Neutrophil (primary cell): ENCODE measurements around the gene UBE2L6.

Source experiments
- H3K27ac ChIP-seq: fragments of 200-600 bp; sonication (generic); 2 replicates; pipeline ENCODE4 v1.5.1; 2016; ENCODE audit warnings: mild to moderate bottlenecking, moderate library complexity
- H3K27me3 ChIP-seq: fragments of 200-600 bp; sonication (generic); 2 replicates; pipeline ENCODE4 v1.6.0; 2016; ENCODE audit warnings: mild to moderate bottlenecking
- H3K36me3 ChIP-seq: fragments of 200-600 bp; sonication (generic); 2 replicates; pipeline ENCODE4 v1.5.1; 2017
- H3K4me1 ChIP-seq, 2 experiments: fragments of 200-600 bp in 1 of 2; sonication (generic) in 1 of 2; 1 replicate in 1 of 2; 2 replicates in 1 of 2; pipeline versions ENCODE4 v1.5.1 to v1.6.1; 2013 to 2016; ENCODE audit warnings: low read depth in 1 of 2, low read length in 1 of 2, mild to moderate bottlenecking in 1 of 2, moderate library complexity in 1 of 2; ENCODE audit not compliant: control insufficient read depth in 1 of 2, insufficient read depth in 1 of 2
- H3K4me3 ChIP-seq, 2 experiments: fragments of 200-600 bp in 1 of 2; sonication (generic) in 1 of 2; 1 replicate in 1 of 2; 2 replicates in 1 of 2; pipeline ENCODE4 v1.5.1; 2013 to 2016; ENCODE audit warnings: low read depth in 1 of 2, low read length in 1 of 2, mild to moderate bottlenecking in 1 of 2, moderate library complexity in 1 of 2
- H3K9me3 ChIP-seq: fragments of 200-600 bp; sonication (generic); 2 replicates; pipeline ENCODE4 v1.5.1; 2016
- TF ChIP-seq, protein P1 (sequence below): fragments of 200-600 bp; sonication (generic); IDR thresholded peaks from 2 replicates; pipeline ENCODE4 v1.5.1; 2016; ENCODE audit warnings: antibody characterized with exemption

The UBE2L6 gene

DNA sequence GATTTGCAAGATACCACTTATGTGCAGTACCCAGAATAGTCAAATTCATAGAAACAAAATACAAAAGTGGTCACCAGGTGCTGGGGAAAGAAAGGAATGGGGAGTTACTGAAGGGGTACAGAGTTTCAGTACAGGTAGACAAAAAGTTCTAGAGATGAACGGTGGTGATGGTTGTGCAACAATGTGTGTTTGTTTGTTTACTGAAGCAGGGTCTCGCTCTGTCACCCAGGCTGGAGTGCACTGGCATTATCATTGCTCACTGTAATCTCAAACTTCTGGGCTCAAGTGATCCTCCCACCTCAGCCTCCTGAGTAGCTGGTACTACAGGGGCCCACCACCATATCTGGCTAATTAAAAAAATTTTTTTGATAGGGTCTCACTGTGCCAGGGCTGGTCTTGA is 12.1 kb downstream of the UBE2L6 start:
- Histone ChIP-seq H3K27me3 (no peaks in the 10 kb centered on the region), H3K9me3 (no peaks in the 10 kb centered on the region), H3K36me3 (peaks cover 98% of the 10 kb centered on the region), H3K27ac (no peak overlapping the region), H3K4me3 (no peak overlapping the region), H3K4me1 (no peaks in the 10 kb centered on the region)
- TF ChIP-seq, protein P1, sequence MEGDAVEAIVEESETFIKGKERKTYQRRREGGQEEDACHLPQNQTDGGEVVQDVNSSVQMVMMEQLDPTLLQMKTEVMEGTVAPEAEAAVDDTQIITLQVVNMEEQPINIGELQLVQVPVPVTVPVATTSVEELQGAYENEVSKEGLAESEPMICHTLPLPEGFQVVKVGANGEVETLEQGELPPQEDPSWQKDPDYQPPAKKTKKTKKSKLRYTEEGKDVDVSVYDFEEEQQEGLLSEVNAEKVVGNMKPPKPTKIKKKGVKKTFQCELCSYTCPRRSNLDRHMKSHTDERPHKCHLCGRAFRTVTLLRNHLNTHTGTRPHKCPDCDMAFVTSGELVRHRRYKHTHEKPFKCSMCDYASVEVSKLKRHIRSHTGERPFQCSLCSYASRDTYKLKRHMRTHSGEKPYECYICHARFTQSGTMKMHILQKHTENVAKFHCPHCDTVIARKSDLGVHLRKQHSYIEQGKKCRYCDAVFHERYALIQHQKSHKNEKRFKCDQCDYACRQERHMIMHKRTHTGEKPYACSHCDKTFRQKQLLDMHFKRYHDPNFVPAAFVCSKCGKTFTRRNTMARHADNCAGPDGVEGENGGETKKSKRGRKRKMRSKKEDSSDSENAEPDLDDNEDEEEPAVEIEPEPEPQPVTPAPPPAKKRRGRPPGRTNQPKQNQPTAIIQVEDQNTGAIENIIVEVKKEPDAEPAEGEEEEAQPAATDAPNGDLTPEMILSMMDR = no peak

DNA sequence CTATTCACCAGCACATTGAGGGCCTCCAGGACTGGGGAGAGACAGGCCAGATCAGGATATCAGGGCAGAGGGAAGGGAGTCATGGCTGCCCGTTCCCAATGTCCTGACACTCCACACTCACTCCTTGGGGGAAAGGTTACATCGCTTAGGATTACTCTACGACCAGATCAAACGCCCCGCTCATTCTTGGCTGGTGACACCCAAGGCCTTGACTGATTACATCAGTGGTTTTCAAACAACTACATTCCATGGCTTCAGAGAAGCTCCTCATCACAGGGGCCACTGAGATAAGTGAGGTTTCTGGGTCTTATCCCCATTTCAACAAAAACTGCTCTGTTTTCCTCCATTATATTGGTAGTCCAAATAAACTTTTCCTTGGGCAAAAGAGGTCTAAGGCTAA is 15.0 kb downstream of the UBE2L6 start:
- Histone ChIP-seq H3K9me3 (no peaks in the 10 kb centered on the region), H3K27ac (no peak overlapping the region), H3K4me3 (no peak overlapping the region), H3K27me3 (no peaks in the 10 kb centered on the region), H3K36me3 (peaks cover 97% of the 10 kb centered on the region), H3K4me1 (no peaks in the 10 kb centered on the region)
- TF ChIP-seq, protein P1 = no peak

DNA sequence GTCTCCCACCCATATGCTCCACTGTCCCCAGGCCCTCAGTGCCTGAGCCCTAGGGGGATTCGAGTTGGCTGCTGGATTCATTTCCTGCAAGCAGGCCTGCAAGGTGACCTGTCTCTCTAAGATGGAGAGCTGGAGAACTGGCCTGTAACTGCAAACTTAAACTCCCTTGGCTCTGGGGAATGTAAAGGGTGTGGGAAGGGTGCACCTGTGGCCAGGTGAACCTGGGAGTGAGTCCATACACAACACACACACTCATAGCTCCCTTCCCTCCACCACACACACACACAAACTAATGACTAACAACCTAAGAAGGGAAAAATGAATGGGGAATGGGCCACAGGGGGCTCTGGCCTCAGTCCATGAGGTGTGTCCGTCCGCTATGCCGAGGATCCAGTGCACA is 15.5 kb downstream of the UBE2L6 start:
- Histone ChIP-seq H3K36me3 (peaks cover 97% of the 10 kb centered on the region), H3K4me3 (no peak overlapping the region), H3K9me3 (no peaks in the 10 kb centered on the region), H3K4me1 (no peaks in the 10 kb centered on the region), H3K27me3 (no peaks in the 10 kb centered on the region), H3K27ac (no peak overlapping the region)
- TF ChIP-seq, protein P1 = no peak

DNA sequence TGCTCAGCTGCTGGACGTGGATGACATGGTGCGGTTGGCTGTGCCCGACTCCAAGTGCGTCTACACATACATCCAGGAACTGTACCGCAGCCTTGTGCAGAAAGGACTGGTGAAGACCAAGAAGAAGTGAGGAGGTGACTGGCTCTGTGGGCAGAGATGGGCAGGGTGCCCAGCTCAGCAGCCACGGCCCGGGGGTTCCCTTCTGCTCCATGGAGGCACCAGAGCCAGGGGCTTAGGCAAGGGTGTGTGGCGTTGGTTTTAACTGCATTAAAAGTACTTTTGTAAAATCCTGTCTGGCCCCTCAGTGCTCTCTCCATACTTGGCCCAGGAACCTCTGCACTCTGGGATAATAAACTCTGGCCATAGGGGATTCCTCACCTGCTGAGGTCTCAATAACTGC is 17.5 kb downstream of the UBE2L6 start:
- H3K4me1 ChIP-seq = no peaks in the 10 kb centered on the region
- H3K27me3 ChIP-seq = no peaks in the 10 kb centered on the region
- H3K27ac ChIP-seq = no peak overlapping the region
- peaks cover 89% of the 10 kb centered on the region for H3K36me3 ChIP-seq
- H3K4me3 ChIP-seq = no peak overlapping the region
- no peaks in the 10 kb centered on the region for H3K9me3 ChIP-seq
- TF ChIP-seq, protein P1 = no peak

DNA sequence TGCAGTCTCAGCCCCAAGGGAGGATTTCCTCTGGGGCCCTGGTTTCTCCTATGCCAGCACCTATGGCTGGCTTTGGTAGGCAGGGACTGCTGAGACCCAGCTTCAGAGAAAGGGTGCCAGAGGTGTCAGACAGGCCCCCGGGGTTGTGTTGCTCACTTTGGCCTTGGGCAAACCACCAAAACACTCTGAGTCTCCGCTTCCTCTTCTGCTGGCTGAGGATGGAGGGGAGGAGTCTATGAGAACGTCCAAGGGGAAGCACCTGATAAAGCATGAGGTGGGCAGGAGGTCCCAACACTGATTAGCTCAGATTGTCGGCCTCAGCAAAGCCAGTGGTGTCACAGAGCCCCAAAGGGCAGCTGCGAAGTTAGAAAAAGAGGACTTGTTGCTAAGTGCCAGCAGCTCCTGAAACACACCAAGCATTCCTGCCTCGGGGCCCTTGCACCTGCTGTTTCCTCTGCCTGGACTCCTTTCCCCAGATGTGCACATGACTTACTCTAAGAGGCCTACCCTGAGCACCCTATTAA is 19.6 kb downstream of the UBE2L6 start:
- TF ChIP-seq, protein P1 = no peak
- Histone ChIP-seq H3K4me1 (no peaks in the 10 kb centered on the region), H3K4me3 (no peak overlapping the region), H3K36me3 (peaks cover 68% of the 10 kb centered on the region), H3K27ac (no peak overlapping the region), H3K27me3 (no peaks in the 10 kb centered on the region), H3K9me3 (no peaks in the 10 kb centered on the region)
